ENCODE measurements around the gene DPP6.
A peak's percentile ranks its signal among the peaks of the same experiment; 100 is the strongest.

The DPP6 gene

DNA sequence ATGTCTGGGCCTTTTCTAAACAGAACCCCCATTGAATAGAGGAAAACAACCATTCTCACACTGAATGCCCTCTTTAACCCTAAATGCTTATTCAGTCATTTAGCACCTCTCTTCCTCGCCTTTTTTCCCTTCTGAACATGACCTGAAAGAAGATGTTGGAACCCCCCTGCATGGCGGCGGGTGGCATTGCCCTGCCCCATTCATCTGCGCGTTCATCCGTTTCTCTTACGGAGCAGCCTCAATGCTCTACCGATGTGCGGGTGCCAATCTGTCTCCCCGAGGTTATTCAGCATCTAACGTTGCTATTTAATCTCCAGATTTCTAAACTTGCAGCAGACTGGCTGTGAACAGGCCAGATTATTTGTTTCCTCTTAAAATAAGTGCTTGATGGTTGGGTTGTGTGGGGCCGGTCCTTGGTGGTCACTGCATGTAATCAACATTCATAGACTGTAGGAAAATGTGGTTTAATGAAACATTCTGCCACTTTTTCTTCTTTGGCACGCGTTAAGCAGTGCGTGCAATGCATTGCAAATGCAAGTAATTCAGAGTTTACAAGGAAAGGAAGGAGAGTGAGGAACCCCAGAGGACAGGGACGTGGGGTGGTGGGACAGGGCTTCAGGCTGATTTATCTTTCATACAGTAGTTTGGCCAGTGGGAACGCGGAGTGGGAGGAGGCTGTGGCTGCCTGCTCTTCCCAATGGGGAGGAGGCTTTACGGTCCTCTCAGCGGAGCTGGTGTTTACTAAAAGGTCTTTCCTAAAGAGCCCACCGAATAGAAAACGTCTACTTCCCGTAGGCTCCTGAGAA is 286.7 kb downstream of the DPP6 start:
- no peak for DNase-seq (ENCODE audit: low read depth)

DNA sequence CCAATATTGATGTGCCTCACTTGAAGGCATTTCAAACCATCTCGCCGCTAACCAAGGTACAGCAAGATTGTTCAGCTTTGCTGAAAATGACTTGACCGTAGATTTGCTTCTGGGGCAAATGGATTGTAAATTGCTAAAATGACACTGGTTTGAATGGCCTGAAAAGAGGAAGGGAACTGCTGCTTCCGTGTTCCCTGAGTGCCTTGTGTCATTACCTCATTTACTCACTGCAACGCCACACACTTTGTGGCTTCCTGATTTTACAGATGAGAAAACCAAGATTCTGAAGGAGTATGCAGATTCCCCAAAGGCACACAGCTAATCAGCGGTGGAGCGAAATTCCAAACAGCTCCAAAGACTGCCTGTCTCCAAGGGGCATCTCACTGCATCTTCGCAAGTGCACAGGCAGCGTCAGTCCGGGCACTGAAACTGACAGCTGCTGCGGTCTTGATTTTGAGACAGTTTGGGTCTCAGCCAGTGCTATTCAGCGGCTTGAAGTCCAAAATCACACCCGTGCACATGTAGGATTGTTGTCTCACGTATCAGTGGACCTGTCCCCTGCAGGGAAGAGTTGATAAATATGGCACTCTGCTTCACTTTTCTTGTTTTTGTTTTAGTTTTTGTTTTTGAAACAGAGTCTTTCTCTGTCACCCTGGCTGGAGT is 290.9 kb downstream of the DPP6 start:
- DNase-seq (ENCODE audit: low read depth): no peak

DNA sequence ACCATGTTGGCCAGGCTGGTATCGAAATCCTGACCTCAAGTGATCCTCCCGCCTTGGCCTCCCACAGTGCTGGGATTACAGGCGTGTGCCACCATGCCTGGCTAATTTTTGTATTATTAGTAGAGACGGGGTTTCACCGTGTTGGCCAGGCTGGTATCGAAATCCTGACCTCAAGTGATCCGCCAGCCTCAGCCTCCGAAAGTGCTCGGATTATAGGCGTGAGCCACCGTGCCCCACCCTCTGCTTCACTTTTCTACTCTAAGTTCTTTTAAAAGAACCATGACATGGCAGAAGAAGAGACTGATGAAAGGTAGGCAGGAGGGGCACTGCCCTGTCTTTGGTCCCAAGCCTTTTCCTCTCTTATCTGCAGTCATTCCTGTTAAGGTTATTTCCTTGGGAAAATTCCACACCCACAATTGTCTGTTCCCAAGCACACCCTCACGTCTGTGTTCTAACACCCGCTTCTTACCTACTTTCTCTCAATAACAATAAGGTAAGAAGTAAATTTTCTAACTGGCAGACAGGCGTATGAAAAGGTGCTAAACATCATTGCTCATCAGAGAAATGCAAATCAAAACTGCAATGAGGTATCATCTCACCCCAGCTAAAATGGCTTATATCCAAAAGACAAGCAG is 291.7 kb downstream of the DPP6 start:
- DNase-seq (ENCODE audit: low read depth): no peak

DNA sequence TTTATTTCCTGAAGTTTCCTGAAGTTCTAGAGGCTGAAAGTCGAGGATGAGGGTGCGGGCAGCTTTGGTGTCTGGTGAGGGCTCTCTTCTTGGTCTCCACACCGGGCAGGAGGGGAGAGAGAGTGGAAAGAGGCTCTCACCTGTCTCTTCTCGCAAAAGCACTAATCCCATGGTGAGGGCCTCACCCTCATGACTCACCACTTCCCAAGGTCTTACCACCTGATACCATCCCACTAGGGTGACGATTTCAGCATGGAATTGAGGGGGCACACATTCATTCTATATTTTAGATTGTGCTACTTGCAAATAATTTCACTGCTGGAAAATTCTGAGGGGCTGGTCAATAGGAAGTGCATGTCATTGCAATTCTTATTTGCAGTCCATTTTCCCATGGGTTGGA is 292.9 kb downstream of the DPP6 start:
- no peak for DNase-seq (ENCODE audit: low read depth)

DNA sequence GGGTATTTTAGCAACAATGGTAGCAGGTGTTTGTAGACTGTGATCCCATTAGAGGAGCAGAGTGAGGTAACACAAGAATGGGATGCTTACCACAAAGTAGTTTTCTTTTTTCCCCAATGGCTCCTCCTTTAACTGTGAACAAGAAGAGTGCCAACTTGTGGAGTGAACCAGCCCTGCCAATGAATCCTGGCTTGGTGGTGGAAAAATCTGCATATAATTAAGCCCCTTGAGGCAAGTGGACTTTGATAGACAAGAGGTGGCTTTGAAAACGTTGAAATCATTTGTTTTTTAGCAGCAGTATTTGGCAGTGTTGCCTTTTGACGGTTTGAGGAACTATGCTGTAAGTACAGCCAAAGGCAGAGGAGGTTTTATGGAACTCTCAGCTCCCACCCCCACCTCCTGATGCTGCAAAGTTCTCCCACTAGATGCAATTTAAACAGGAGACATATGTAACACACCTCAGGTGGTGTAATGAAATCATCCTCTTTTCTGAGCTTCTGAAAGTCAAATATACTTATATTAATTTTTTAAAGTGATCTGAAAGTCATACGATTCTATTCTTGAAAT is 295.6 kb downstream of the DPP6 start:
- no peak for DNase-seq (ENCODE audit: low read depth)

DNA sequence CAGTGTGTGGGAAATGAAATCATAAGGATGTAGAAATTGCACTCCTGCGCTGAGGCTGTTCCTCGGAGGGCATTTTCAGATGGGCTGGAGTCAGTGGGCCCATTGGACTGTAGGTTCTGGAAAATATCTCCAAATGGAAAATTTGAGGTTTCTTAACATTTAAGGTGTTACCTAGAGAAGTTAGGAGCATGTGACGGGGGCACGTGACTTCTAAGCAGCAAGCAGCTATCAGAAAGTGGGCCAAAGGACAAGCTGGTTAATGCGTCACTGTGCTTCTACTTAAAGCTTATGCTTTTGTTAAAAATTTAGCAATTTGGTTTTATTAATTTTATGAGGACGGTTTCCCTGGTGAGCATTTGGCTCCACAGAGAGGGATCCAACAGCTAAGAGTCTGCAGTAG is 298.7 kb downstream of the DPP6 start:
- DNase-seq (ENCODE audit: low read depth): no peak

DNA sequence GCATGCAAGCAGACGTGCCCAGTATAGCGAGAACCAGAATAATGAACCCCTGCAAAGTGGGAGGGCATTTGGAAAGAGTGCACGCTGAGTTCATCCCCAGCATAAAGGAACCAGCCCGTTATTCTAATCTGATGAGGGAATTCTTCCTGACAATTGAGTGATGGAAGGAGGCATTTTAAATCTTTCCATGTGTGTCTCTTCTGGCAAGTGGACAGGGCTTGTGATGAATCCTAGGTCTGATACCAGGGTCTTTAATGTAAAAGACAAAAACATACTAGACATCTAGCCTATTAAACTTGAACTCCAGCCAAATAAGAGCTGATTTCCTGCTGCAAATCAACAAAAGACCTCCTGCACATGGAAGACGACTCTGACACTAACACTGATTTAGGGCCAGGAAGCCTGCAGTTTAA is 301.2 kb downstream of the DPP6 start:
- DNase-seq (ENCODE audit: low read depth): no peak

DNA sequence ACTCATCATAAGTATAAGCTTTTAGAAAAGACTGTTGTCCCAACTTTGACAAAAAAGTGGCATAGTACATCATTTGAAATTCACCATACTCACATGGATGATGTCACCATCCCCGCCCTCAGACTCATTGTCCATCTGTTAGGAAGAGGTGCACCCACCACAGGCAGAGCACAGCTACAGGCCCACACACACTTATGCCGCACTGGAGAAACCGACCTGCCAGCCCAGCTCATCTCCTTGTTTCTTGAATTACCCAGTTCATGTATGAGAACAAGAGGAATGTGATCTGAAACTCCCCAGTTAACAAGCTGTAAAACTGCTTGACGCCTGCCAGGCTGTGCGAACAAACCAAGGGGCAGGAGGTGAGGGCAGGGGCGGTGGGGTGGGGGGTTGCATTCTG is 312.0 kb downstream of the DPP6 start:
- DNase-seq (ENCODE audit: low read depth): no peak

DNA sequence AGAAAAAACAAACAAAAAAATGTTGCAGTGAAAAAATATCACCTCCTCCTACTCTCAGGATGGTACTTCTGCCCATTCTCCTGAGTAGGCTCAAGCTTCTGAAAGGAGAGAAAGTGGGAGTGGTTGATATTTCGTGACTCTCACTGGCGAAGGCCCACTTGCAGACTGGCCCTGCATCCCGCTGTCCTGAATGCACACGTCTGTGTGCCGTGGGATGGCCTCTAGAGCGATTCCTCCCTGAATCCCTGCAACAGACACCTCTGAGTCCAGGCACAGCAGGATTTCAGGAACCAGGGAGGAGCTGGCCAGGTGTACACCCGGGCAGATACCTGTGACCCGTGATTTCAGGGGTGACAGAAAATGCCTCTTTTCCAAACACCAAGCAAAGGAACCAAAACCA is 319.2 kb downstream of the DPP6 start:
- no peak for DNase-seq (ENCODE audit: low read depth)

DNA sequence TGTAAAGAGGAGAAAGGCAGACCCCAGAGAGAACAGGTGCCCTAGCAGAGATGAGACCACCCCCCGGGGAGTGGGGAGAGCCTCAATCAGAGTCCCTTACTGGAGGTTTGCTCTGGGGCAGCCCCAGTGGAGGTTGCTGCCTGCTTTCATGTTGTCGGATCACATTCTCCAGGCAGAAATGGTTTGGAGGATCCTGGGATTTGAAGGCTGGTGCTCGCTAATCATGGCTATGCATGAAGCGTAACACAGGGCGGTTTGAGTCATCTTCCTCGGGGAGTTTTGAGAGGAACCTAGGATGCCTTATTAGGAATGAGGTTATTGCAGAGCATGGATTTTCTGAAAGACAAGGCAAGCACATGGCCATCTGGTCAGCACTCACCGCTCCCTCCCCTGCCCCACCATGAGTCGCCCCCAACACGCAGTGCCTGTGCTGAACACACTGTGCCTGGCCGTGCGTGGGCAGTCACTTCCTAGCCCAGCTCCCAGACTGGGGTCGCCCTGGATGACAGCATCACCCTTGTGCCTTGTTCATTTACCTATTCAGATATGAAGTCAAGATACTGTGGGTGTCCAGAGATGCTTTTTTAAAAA is 319.9 kb downstream of the DPP6 start:
- DNase-seq (ENCODE audit: low read depth): no peak

DNA sequence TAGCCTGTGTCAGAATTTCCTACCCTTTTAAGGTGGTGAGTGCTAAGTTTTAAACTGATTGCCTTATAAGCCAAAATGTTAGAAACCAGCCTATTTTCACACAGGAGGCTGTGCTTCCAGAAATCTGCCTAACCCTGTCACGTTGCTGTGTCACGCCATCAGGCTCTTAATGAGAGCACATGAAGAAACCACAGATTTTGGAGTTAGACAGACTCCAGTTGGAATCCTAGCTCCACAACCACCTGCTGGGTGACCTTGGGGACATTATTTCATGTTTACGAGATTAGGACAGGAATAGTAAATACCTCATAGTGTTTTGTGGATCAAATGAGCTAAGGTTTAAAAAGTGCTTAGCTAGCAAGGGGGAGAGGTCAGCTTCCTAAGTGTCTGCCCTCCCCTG is 321.8 kb downstream of the DPP6 start:
- DNase-seq (ENCODE audit: low read depth): no peak

DNA sequence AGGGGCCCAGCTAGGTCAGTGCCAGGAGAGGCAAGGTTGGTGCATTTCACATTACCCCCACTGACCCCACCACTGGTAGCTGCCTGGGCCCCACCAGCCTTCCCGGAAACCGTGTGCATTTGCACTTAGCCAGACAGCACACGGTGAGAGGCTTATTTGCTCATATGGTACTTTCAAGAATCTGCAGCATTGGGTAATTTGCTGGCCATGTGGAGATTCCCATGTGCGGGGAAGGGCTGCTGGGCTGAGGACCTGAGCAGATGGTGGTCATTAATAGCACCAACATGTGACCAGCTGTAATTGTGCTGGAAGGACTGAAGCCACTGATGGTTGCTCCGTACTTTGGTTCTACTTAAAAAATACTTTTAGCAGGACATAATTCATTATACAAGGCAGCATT is 323.8 kb downstream of the DPP6 start:
- no peak for DNase-seq (ENCODE audit: low read depth)

DNA sequence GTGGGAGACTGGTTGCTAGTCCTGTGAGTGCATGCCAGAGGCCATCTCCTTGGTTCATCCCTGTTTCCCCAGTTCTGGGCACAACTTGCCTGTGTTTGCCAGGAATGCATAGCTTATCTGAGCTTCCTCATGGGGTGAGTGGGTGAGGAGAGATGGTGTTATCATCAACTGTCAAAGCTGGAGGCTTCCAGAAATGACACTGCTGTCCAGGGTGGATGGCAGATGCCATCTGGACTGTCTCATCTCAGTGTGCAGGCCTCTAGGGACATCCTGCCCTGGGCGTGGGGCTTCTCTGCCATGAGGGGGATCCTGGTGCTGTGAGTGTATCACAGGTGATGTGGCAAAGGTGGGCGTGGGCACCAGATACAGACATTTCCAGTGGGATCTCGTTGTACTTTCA is 328.6 kb downstream of the DPP6 start:
- DNase-seq (ENCODE audit: low read depth): no peak

DNA sequence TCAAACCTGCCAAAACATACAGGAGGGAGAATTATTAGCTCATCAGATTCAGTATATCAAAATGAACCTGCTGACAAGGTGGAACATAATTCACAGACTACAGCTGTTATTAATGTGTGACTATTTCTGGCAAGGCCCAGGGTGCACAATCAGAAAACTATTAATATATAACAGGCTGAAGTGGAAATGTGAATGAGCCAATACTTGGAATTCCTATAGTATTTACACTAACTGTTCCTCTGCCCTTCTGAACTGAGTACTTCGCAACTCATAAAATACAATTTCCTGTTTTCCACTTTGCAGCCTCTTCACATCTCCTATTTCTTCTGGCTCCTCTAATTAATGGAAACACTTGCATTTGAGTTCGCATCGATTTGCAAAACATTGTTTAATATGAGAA is 330.8 kb downstream of the DPP6 start:
- no peak for DNase-seq (ENCODE audit: low read depth)

DNA sequence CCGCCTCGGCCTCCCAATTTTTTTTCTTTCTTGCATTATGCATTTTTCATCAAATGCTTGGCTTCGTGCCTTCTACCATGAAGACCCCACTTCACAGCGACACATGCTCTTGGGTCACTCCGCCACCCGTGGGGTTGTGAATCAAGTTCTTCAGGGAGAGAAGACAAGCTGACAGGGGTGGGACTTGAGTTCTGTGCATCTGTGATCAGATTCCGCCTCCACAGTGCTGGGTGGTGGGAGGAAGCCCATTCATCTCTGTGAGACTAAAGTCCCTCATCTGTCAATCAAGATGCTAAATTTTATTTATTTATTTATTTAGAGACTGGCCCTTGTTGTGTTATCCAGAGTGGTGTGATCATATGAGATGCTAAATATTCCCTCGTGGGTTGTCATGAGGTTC is 333.0 kb downstream of the DPP6 start:
- DNase-seq (ENCODE audit: low read depth): no peak

DNA sequence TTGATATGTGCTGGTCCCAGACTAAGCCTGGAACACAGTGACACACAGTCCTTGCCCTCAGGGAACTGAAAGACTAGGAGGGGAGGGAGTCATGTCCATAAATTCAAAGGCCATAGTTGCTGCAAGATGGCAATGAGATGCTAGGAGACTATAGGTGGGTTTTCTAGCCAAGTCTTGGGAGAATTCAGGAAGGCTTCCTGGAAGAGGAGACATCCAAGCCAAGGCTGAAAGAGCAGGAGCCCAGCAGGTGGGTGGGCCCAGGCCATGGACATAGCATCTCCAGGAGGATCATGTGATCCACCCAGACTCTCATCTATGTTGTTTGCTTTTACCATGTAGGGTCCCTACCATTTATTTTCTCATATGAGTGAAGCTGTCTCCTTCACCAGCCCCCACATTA is 335.1 kb downstream of the DPP6 start:
- no peak for DNase-seq (ENCODE audit: low read depth)

DNA sequence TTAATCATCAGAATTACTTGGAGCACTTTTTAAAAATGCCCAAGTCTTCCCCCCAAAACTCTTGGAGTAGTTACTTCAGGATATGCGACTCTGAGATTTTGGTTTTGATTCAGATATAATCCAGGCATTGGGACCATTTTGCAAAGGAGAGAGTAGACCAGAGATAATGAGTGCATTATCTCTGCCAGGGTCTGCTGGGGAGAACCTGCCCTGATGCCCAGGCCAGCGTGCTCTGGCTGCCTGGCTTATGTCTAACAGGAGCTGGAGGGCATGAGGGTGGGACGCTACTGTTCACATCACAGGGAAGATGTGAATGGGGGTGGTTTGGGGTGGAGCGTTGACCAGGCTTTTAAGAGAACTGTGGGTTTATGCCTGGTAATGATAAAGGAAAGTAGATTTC is 336.2 kb downstream of the DPP6 start:
- DNase-seq (ENCODE audit: low read depth): no peak

DNA sequence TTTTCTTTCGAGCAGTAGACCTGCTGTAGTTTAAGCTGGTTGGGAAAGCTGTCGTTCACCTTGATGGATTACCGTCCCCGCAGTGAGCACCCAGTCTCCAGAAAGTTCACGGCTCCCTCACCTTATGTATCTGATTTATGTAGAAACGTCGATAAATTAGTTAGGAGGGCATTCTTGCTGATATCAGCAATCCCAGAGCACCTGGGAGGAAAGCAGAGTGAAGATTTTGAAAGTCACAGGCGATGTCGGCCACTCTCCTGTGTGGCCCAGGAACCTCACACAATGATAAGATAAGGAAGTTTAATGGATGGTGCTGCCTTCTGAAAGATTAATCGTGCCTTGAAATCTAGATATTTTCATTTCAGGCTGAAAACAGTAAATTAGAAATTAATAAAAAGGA is 336.8 kb downstream of the DPP6 start:
- DNase-seq (ENCODE audit: low read depth): no peak

DNA sequence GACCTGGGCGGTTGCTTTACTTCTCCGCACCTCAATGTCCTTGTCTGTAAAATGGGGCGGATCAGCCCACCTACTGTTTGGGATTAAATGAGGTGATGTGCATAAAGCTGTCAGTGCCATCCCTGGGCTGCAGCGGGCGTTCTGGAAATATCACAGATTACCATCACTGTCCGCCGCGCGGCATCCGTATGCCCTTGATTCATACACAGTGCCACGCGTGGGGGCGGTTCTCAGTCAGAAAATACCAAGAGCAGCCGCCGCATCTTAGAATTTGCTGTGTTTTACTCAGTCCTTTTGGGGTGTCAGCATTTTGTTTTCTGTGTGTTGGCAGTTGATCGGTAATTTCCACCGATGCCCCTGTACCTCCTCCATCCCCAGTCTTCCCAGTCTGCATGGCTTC is 338.8 kb downstream of the DPP6 start:
- no peak for DNase-seq (ENCODE audit: low read depth)

DNA sequence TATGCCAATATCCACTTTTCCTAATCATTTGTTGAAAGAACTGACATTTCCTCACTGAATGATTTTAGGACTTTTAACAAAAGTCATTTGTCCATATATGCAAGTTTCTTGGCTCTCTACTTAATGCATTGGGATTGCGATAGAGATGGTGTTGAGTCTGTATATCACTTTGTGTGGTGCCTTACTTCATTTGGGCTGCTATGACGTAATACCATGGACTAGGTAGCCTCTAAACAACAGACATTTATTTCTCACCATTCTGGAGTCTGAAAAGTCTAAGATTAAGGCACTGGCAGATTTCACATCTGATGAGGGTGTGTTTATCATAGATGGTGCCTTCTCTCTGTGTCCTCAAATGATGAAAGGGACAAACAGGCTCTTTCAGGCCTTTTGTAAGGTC is 342.6 kb downstream of the DPP6 start:
- DNase-seq (ENCODE audit: low read depth): no peak

DNA sequence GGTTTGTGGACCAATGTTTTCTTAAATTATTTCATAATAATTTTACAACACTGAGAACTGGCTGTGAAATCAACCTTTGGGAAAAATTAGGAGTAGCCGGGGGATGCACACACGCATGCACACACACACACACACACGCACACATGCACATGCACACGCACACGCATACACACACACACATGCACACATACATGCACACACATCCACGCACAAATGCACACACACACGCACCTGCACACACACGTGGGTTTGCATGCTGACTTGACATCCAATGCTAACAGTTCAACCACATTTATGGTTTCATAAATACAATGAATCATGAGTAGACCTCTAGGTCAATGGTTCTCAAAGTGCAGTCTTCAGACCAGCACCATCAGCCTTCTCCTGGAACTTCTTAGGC is 354.1 kb downstream of the DPP6 start:
- no peak for DNase-seq (ENCODE audit: low read depth)

DNA sequence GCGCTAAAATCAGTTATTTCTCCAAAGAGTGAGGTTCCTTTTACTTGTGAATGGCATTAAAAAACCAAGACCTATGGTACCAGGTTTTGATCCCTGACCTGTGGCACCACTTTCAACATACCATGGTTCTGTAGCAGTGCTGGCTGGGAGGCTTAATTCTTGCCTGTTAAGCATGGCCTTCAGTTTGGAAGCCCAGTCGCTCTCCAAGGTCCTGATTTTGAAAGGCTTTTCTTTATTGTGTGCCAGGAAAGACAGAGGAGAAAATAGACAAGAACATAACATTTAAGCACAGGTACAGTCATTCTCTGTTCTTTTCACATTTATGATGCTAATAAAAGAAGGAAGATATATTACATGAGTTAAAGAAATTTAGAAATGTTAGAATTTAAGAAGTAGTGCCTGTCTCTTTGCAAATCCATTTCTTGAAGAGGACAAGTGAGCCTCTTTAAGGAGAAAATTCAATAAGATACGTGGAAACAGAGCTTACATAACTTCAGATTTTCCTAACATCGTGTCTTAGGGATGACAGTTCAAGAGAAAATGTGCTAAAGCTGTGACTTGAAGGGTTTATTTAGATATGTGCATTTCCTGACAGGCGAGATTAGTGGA is 357.6 kb downstream of the DPP6 start:
- peak; percentile 11 for DNase-seq (ENCODE audit: low read depth)

Measured in EH (cell line).